GM21526 (cell line): ENCODE results near the gene VPS35L.

Source experiments
- ATAC-seq: cut with Tn5 transposase; IDR thresholded peaks from one replicate; pipeline ENCODE4 v1.9.1; 2021; ENCODE audit warnings: moderate library complexity; ENCODE audit not compliant: unreplicated experiment, low FRiP score

The VPS35L gene

DNA sequence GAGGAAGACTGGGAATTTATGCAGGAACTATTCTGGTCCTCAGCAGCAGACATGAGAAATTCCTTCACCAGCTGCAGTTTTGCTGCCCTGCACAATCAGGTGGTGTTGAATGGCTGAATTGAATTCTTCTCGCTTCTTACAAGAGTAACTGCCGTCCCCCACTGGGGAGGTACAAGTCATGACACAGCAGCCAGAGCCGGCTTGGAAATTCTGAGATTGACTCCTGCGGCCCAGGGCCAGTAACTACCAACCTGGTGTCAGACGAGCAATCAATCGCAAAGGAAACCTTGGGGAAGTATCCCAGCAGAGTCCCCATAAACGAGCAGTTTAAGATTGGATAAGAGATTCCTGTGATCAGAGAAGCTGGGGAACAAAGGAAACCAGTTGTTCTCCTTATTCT lies 131.8 kb downstream of the VPS35L start:
- no peak for ATAC-seq

DNA sequence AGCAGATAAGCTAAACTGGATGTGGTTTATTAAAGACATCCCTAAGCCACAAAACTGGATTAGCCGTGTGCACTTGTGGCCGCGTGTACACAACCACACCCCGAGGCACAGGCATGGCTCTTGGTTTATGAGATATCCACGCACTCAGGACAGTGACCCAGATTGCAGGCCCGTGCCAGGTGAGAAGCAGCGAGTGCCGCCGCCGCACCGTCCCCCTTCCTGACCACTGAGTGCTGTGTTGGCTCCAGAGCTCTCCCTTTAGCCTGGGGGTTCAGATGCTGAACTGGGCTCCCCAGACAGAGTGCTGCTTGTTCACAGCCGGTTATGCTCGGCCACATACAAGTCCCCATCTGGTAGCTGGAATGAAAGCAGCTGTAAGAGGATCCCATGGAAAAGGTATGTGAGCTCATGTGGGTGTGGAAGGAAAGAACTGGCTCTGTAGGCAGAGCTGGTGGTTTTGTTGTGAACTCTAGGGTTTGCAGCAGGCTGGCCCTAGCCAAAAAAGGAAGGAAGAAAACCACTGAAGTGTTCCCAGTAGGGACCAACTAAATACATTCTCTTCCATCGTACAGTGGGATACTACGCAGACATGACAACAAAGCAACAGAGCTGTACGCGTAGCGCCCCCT lies 133.0 kb downstream of the VPS35L start:
- ATAC-seq = no peak

DNA sequence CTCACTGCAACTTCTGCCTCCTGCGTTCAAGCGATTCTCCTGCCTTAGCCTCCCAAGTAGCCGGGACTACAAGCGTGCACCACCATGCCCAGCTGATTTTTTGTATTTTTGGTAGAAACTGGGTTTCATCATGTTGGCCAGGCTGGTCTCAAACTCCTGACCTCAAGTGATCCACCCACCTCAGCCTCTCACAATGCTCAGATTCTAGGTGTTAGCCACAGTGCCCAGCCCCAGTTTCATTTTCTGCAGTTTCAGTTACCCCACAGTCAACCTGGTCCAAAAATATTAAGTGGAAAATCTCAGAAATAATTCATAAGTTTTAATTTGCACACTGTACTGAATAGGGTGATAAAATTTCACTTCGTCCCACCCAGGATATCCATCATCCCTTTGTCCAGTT lies 133.8 kb downstream of the VPS35L start:
- ATAC-seq = no peak

DNA sequence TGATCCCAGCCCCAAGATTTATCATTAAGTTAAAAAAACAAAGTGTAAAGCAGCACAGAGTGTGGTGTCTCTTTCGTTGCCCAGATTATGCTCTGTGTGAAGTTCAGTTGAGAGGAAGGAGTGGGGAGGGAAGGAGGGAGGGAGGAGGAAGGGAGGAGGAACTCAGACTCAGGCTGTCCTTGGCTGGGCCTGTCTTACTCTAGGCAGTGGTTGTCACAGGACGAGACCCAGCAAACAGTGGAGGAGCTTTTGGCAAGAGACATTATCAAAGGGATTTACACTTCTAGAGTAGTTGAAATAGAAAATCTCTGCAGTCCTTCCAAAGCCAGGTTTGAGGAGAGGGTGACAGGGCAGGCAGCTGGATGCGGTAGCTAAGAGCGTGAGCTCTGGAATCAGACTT lies 134.7 kb downstream of the VPS35L start:
- ATAC-seq = no peak

DNA sequence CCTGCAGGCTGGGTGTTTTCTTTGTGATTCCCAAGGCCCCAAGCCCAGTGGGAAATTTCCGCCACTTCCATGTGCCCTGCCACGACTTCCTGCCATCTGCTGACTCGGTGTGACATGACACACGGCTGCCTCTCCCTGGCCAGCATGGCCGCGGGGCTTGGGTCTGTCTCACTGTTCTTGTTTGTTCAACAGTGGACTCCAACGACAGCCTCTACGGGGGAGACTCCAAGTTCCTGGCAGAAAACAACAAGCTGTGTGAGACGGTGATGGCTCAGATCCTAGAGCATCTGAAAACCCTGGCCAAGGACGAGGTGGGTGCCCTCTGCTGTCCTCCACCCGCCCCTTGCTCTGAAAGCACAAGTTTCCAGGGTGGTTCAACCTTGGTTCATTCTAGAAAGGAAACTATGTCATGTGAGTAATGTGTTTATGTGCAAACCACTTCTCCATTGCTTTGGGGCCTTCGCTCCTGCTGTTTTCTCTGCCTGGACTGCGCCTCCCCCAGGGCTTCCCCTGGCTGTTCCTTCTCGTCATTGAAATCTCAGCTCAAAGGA lies 135.7 kb downstream of the VPS35L start:
- no peak for ATAC-seq

DNA sequence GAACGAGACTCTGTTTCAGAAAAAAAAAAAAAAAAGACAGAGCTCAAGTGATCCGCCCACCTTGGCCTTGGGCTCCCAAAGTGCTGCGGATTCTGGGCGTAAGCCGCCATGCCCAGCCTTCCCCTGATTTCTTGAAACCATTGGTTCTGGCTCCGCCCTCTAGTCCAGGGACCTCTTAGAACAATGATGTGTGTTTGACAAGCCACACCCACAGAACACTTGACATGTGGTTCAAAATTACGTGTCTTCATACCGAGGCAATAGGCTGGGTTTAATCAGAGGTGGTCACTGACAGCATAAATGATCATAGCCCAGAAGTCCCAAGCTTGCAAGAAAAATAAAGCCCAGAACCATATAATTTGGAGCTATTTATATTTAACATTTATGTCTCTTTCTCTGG lies 139.5 kb downstream of the VPS35L start:
- ATAC-seq = no peak

DNA sequence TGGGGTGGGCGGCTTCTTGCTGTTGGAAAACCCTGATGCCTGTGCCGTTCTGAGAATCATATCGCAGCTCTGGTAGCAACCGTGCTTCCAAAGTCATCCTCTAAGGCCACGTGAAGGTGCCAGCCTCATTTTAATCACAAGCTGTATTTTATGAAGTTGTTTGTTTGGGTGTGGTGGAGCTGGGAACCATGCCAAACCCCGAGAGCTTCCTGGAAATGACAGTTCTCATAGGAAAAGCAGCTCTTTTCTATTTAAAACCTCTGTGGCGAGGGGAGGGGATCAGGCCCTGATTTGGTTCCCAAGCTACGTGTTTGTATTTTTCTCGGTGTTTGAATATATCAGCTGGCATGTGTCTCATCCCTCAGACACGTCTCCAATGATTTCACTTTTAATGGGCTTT lies 140.8 kb downstream of the VPS35L start:
- no peak for ATAC-seq

DNA sequence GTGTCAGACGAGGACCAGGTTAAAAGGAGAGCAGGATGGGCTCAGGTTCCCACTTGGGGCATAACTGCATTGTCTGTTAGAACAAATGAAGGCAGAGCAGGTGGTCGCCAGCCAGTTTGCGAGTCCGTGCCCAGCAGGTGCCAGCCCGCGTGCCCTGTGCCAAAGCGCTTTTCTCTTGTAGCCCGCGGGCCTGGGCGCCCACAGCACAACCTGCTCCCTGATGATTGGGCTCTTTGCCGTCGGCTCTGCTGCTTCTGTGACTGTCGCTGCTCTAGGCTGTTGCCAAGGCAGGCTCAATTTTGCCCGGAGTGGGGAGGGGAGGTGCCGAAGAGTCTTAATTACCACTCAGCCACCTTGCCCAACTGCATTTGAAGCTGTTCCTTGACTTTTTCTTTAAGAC lies 141.5 kb downstream of the VPS35L start:
- ATAC-seq = no peak

DNA sequence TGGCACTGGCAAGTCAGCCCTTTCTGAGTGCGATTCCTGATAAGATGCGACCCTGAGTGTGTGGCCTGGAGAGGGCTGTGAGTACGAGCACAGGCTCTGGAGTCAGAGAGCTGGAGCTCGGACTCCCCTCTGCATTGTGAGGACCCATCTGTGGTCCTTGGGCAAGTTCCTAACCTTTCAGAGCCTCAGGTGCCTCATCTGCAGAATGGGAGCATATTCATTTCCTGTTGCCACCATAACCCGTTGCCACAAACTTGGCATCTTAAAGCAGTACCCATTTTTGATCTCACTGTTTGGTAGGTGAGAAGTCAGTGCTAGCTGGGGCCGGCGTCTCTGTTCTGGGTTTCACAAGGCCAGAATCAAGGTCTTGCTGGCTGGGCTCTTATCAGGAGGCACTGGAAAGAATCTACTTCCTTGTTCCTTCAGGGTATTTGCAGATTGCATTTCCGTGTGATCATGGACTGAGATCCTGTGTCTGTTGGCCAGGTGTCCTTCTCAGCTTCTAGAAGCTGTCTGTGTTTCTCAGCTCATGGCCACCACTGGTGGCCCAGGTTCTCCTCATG lies 142.3 kb downstream of the VPS35L start:
- no peak for ATAC-seq

DNA sequence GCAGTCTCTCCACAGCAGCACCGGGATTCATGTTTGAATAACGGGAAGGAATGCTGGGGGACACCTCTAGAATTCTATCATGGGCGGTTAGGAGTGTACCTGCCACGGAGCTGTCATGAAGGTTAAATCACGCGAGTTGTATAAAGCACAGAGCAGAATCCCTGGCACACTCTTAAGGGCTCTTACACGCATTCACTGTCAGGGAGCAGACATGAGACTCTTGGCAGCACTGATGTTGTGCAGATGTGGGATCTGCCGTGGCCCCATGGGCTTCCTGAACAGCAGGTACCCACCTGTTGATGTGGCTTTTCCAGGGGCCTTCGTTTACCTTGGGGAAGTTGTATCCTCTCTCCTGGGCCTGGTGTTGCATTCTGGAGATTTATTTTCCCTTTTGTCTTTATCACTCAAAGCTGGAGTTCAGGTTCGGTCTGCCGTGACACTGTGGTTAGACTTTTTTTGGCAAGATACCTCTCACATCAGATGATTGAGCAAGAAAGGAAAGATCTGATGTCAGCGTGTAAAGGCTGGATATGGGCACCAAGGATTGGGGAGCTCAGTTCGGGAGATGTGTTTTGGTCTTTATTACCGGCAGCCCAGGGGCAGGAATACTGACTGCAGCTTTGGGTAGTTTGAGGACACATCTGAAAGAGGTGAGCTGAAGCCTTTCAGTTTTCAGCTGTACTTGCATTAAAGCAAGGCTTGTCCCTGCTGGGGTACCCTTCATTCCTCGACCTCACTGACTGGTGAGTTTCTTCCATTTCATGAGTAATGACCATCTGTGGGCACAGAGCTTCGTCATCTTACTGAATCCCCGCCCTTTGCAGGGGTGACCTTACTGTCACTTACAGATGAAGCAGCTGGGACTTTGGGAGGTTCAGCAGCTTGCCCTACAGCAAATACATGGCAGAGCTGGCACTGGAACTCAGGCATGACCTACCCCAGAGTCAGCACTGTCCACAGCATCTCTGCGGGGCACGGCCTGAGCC lies 143.3 kb downstream of the VPS35L start:
- no peak for ATAC-seq

DNA sequence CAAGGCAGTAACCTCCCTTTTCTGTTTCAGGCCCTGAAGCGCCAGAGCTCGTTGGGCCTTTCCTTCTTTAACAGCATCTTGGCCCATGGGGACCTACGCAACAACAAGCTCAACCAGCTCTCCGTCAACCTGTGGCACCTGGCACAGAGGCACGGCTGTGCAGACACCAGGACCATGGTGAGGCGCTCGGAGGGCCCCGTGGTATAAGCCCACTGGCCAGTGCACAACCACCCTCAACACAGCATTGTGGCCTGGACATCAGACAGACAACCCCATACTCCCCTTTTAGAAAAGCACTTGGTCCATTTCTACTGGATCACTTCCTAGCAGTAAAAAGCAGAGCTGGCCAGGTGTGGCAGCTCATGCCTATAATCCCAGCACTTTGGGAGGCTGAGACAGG lies 144.0 kb downstream of the VPS35L start:
- no peak for ATAC-seq

DNA sequence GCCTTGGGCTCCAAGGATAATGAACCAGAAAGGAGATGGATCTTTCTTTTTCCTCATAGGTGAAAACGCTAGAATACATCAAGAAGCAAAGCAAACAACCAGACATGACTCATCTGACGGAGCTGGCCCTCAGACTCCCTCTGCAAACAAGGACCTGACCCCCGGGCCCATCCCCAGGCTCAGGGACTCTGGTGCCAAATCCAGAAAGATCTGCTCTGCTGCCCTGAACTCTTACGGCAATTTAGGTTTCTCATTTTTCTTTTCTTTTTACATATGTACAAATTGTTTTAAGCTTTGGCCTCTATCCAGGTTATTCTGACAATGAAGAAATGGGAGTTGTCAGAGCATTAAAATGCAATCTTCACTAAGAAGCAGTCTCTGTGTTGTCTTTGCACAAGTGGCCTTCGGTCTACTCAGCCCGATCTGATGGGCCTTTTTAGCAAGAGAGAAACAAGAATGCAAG lies 144.8 kb downstream of the VPS35L start:
- no peak for ATAC-seq

DNA sequence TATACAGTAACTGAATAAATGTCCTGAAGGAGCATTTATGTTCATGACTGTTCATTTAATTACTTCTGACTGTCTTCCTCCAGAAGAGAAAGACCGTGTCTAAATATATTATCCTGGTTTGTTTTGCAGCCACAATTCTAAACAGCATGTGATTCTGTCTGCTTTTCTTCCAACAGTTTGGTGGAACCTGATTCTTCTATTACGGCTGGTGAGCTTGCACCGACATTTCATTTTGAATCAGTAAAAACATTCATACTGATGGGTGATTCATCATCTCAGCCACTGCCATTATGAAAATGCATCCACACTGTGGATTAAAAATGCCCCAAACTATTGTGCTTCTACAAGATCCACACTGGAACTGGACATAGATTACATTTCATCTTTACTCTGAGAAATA lies 145.6 kb downstream of the VPS35L start:
- ATAC-seq = no peak

DNA sequence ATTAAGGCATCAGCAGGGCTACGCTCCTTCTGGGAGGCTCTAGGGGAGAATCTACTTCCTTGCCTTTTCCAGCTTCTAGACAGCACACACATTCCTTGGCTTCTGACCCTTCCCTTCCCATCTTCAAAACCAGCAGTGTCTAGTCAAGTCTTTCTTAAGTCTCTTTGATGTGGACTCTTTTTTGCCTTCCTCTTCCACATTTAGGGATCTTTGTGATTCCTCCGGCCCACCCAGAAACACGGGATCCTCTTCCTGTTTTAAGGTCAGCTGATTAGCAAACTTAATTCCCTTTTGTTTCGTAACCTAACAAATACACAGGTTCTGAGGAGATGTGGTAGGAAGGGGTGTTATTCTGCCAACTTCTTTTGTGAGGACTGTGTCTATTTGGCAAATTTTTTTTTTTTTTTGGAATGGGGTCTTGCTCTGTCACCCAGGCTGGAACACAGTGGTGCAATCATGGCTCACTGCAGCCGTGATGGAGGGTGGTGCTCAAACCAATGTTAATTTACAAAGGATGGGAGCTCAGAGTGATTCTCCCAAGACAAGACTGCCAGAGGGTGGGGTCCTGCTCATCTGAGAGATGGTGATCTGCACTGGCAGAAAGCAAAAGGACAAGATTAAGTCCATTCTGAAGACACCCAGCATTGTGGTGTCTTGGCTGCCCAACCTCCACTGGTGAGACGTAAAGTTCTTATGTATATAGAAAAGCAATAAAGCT lies 147.8 kb downstream of the VPS35L start:
- no peak for ATAC-seq

DNA sequence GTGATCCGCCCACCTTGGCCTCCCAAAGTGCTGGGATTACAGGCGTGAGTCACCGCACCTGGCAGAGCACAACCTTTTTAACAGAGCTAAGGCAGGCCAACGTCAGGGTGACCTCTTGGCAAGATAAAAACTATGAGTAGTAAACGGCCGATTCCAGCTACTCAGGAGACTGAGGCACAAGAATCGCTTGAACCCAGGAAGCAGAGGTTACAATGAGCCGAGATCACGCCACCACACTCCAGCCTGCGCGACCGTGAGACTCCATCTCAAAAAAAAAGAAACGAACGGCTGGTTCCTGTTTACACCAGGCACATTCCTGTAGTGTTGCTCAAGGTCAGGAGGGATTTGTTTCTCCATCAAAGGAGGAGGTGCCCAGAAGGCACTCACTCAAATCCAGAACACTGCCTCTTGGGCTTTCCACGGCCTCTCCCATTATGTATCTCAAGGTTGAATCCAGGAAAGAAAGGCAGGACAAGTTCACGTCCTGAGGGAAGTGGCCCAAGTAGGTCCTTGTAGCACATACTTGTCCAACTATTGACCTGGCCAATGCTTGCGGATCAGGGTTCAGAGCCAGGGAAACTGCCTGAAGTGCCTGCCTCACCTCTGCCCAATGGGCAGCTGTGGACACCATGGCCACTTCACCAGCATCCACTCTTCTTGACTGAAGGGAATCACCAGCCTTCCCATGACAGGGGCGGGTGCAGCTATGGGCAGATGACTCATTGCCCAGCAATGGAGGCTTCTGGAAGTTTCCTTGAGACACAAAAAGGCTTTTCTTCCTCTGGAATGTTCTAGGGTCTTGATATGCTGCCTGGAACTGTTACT lies 149.0 kb downstream of the VPS35L start:
- ATAC-seq = no peak

DNA sequence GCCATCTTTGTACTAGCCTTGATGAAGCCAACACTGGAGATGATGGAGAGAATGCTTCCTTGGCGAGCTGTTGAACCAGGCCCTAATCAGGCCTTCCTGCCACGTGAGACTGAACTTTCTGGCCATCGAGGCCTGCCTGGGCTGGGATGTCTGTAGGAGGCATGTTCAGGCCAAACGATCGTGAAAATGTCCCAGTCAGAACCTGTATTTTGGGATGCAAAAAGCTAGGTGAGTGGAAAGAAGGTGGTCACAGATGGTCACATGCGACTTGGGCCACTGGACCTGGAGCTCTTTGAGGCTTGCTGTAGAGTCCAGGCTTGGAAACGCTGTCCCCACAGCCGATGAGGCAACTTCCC lies 149.6 kb downstream of the VPS35L start:
- no peak for ATAC-seq

DNA sequence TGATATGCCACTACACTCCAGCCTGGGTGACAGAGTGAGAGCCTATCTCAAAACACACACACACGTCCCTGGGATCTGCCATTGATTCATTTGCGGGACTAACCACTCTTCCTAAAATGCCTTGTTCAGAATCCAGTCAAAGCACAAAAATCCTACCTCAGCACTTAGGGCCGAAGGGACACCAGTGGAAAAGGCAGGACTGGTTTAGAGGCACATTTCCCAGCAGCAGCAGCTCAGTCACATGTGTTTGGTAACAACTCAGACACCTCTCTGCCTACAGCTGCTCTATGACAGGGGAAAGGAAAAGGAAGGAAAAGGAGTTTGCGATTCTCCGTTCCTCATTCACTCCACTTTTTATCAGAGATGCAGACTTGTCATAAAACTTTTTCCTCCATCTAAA lies 150.3 kb downstream of the VPS35L start:
- ATAC-seq = no peak

DNA sequence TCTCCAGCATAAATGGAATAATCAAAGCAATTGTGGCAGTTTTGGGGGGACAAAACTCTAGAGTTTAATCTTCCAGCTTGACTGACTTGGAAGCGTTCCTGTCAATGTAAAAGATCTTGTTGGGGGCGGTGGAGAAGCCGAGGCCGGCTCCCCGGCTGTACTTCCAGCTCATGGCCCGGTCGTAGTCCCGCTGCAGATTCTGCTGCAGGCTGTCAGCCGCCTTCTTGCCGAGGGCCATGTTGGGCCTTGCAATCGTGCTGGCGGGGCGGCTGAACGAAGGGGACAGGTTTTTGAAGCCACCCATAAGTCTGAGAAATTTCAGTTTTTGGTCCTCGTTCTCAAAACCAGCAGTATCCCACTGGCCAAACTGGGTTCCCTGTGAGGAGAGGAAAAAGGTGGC lies 151.3 kb downstream of the VPS35L start:
- ATAC-seq = no peak

DNA sequence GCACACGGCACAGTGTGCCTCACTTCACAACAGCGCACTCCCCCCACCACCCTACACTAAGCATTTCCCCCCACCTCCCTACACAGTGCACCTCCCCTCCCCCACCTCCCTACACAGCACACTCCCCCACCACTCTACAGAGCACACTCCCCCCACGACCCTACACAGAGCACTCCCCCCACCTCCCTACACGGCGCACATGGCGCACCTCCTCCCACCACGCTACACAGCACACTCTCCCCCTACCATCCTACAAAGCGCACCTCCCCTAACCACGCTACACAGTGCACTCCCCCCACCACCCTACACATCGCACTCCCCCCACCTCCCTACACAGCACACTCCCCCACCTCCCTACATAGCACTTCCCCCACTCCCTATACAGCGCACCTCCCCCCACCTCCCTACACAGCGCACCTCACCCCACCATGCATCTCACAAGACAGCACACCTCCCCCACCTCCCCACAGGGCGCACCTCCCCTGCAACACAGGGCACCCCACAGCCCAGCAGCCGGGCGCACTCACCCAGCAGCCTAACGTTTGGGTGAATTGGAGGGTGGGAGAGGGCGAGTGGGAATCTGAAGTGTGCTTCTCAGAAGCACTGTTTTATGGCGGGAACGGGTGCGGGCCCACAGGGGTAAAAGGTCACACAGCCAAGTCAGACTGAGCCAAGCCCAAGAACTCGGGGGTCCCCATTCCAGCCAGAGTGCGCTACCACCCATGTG lies 152.2 kb downstream of the VPS35L start:
- ATAC-seq = no peak
